Measurements from ENCODE around the gene ZNF8. TPM values are rescaled to one million over a fixed set of nuclear protein-coding genes. Genes with fewer than 3 reads are reported as not detected.
A peak's percentile ranks its signal among the peaks of the same experiment; 100 is the strongest.

ZNF8 gene
- total RNA-seq, 1 donor, result 9.5 TPM

DNA sequence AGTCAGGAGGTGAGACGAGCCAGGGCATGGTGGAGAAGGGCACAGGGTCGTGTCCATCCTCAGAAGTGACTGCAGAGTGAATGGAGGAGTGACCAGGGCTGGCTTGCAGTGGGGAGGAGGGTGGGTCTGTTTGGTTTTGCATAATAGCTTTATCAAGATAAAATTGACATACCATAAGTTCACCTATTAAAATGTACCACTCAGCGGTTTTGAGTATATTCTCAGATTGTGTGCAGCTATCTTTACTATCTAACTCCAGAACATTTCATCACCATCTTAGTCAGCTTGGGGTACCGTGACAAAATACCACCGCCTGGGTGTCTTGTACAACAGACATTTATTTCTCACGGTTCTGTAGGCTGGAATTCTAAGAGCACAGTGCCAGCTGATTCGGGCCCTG lies 13.2 kb downstream of the ZNF8 start:
- no peak for TF ChIP-seq CTCF (IDR thresholded peaks at IDR 0.05; ENCODE audit: insufficient read depth, low read depth, low read length)
- no peak for DNase-seq (ENCODE audit: low read depth)
- H3K4me3 ChIP-seq (ENCODE audit: low read depth, low read length), result no peak overlapping the region

- no peak overlapping the region for H3K4me3 ChIP-seq (ENCODE audit: low read depth, low read length)
- DNase-seq (ENCODE audit: low read depth), result no peak
- no peak for TF ChIP-seq CTCF (IDR thresholded peaks at IDR 0.05; ENCODE audit: insufficient read depth, low read depth, low read length)
Measured at GRCh38 chr19:58294743-58295374, 16.1 kb downstream of the ZNF8 start.

DNA sequence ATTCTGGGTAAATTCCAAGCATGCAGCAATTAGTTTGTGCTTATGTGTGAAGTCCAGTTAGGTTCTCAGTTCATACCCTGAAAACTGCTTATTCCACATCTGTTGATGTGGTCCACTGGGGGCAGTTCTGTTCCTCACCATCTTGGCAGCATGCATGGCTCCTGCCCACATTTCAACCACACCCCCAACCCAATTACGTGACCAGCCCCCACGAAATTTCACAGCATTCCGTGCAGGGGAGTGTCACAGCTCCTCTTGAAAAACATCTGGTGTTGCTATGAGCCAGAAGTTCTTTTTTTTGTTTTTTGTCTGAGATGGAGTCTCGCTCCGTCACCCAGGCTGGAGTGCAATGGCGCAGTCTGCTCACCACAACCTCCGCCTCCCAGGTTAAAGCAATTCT lies 17.3 kb downstream of the ZNF8 start:
- H3K4me3 ChIP-seq (ENCODE audit: low read depth, low read length), result no peak overlapping the region
- TF ChIP-seq CTCF (IDR thresholded peaks at IDR 0.05; ENCODE audit: insufficient read depth, low read depth, low read length), result no peak
- peak; percentile 16 for DNase-seq (ENCODE audit: low read depth)

DNA sequence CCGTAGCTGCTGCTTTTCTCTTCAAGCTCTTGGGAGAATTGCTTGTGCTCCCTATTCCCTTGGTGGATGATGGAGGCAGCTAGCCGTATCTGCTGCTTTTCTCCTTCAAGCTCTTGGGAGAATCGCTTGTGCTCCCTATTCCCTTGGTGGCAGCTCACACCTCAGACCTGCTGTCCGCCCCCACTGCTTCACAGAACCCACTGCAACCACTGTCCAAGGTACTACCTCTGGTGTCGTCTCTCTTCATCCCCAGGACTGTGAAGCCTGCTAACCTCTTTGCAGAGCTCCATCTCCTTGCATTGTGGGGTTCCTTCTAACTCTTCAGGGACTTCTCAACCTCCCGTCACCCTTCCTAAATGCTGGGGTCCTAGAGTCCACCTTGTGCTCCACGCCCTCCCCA lies 21.9 kb downstream of the ZNF8 start:
- no peak overlapping the region for H3K4me3 ChIP-seq (ENCODE audit: low read depth, low read length)
- DNase-seq (ENCODE audit: low read depth), result no peak
- no peak for TF ChIP-seq CTCF (IDR thresholded peaks at IDR 0.05; ENCODE audit: insufficient read depth, low read depth, low read length)

DNA sequence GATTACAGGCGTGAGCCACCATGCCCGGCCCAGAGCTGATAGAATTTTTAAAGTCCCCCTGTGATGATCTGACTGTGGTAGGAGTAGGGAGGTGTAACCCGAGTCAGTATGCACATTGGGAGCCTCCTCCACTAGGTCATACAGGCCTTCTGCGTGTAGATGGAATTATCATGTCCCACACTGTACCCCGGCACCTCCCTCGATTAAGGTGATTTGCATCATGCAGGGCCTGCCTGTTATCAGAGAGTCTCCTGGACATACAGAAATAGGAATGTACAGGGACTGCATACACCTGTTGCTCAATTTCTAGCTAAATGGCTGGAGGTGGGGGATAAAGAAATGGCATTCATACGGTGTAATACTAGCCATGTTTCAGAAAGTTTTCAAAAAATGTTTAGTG lies 25.5 kb downstream of the ZNF8 start:
- TF ChIP-seq CTCF (IDR thresholded peaks at IDR 0.05; ENCODE audit: insufficient read depth, low read depth, low read length), result no peak
- no peak for DNase-seq (ENCODE audit: low read depth)
- H3K4me3 ChIP-seq (ENCODE audit: low read depth, low read length), result no peak overlapping the region

GRCh38 chr19:58304748-58305064 lies 26.0 kb downstream of the ZNF8 start:
- H3K4me3 ChIP-seq (ENCODE audit: low read depth, low read length), result peak overlapping the region; percentile 97
- TF ChIP-seq CTCF (IDR thresholded peaks at IDR 0.05; ENCODE audit: insufficient read depth, low read depth, low read length), result no peak
- DNase-seq (ENCODE audit: low read depth), result no peak

All from fibroblast of villous mesenchyme (primary cell).